Left ventricle myocardium inferior (tissue), 1 donor: ENCODE results near the gene ADAMTS5. TPM values are rescaled to one million over a fixed set of nuclear protein-coding genes. Genes with fewer than 3 reads are reported as not detected.

Source experiments
- DNase-seq: peaks from one replicate; pipeline ENCODE4 v3.0.0-alpha.2; 2020
- H3K27ac ChIP-seq: fragments of 200-600 bp; replicated peaks from 2 replicates; pipeline ENCODE4 v1.8.0; 2021
- H3K27me3 ChIP-seq: fragments of 200-600 bp; 2 replicates; pipeline ENCODE4 v1.8.0; 2021; ENCODE audit warnings: low read depth
- H3K36me3 ChIP-seq: fragments of 200-600 bp; 2 replicates; pipeline ENCODE4 v1.8.0; 2021
- H3K4me1 ChIP-seq: fragments of 200-600 bp; 2 replicates; pipeline ENCODE4 v1.8.0; 2021
- H3K4me3 ChIP-seq: fragments of 200-600 bp; 2 replicates; pipeline ENCODE4 v1.8.0; 2021; ENCODE audit warnings: mild to moderate bottlenecking, moderate library complexity
- H3K9me3 ChIP-seq: fragments of 200-600 bp; replicated peaks from 2 replicates; pipeline ENCODE4 v1.8.0; 2021
- CTCF ChIP-seq: fragments of 200-600 bp; IDR thresholded peaks from 2 replicates; pipeline ENCODE4 v1.8.0; 2021; ENCODE audit warnings: antibody characterized with exemption, mild to moderate bottlenecking, borderline replicate concordance
- intact Hi-C: fragments of 100-400 bp; cut with micrococcal nuclease; formaldehyde crosslinking; loops from one replicate; pipeline ENCODE4 v1.11.0; 2022
- total RNA-seq: library from RNA; stranded (reverse); fragmentation: NEBNext Ultra II Directional; extraction: Animal tissue kit (Norgen Biotek cat#: 25700); gene quantifications from one replicate; pipeline ENCODE4 v1.2.1, GENCODE V29; 2021
- donor health status: DM: no; HTN: yes; CAD: no; lungs with severe emphysema.

ADAMTS5 gene
- total RNA-seq, 1 donor from 2014 or later, result 3.0 TPM

GRCh38 chr21:26925636-26926035, 41.3 kb downstream of the ADAMTS5 start:
- intact Hi-C loops, result no loop called here
- H3K4me1 ChIP-seq, result no peaks in the 10 kb centered on the region
- H3K27me3 ChIP-seq, result no peaks in the 10 kb centered on the region
- no peak overlapping the region for H3K4me3 ChIP-seq
- DNase-seq, result no peak
- H3K27ac ChIP-seq, result no peak overlapping the region
- TF ChIP-seq CTCF, result no peak
- H3K36me3 ChIP-seq, result peaks cover 24% of the 10 kb centered on the region
- no peaks in the 10 kb centered on the region for H3K9me3 ChIP-seq

GRCh38 chr21:26925122-26925521, 41.8 kb downstream of the ADAMTS5 start:
- H3K4me3 ChIP-seq, result no peak overlapping the region
- no peaks in the 10 kb centered on the region for H3K9me3 ChIP-seq
- H3K36me3 ChIP-seq, result peaks cover 24% of the 10 kb centered on the region
- TF ChIP-seq CTCF, result no peak
- no peak for DNase-seq
- H3K27me3 ChIP-seq, result no peaks in the 10 kb centered on the region
- intact Hi-C loops, result no loop called here
- no peak overlapping the region for H3K27ac ChIP-seq
- peaks cover 2% of the 10 kb centered on the region for H3K4me1 ChIP-seq

- DNase-seq, result no peak
- no peak overlapping the region for H3K4me3 ChIP-seq
- H3K27me3 ChIP-seq, result no peaks in the 10 kb centered on the region
- H3K27ac ChIP-seq, result no peak overlapping the region
- peaks cover 4% of the 10 kb centered on the region for H3K4me1 ChIP-seq
- no peak for TF ChIP-seq CTCF
- intact Hi-C loops, result no loop called here
- peaks cover 24% of the 10 kb centered on the region for H3K36me3 ChIP-seq
- no peaks in the 10 kb centered on the region for H3K9me3 ChIP-seq
These were observed 42.9 kb downstream of the ADAMTS5 start for GRCh38 chr21:26923986-26924385.

- no peak overlapping the region for H3K4me3 ChIP-seq
- no peak overlapping the region for H3K27ac ChIP-seq
- H3K36me3 ChIP-seq, result peaks cover 15% of the 10 kb centered on the region
- intact Hi-C loops, result no loop called here
- H3K27me3 ChIP-seq, result no peaks in the 10 kb centered on the region
- no peaks in the 10 kb centered on the region for H3K9me3 ChIP-seq
- TF ChIP-seq CTCF, result no peak
- H3K4me1 ChIP-seq, result peaks cover 4% of the 10 kb centered on the region
- DNase-seq, result no peak
These were observed 46.8 kb downstream of the ADAMTS5 start for GRCh38 chr21:26920055-26920454.

- Histone ChIP-seq H3K4me3 (no peak overlapping the region), H3K36me3 (peaks cover 5% of the 10 kb centered on the region), H3K27me3 (no peaks in the 10 kb centered on the region), H3K9me3 (peaks cover 15% of the 10 kb centered on the region), H3K4me1 (peaks cover 4% of the 10 kb centered on the region), H3K27ac (no peak overlapping the region)
- intact Hi-C loops, result no loop called here
- no peak for DNase-seq
- TF ChIP-seq CTCF, result no peak
These were observed 48.4 kb downstream of the ADAMTS5 start for GRCh38 chr21:26918323-26919079.
